OCI-M1 (cell line): Measurements from ENCODE around the gene FRMD3.

Experiments used
- DNase-seq: peaks from one replicate; lab custom pipeline; 2025; lab: John Stamatoyannopoulos, UW

Gene FRMD3

GRCh38 chr9:83432877-83433550 lies 105.2 kb downstream of the FRMD3 start:
- DNase-seq: no peak

- DNase-seq: no peak
Observed at GRCh38 chr9:83432104-83432627, 106.0 kb downstream of the FRMD3 start.

- no peak for DNase-seq
Observed at GRCh38 chr9:83431101-83432060, 106.8 kb downstream of the FRMD3 start.

GRCh38 chr9:83430681-83431080 lies 107.5 kb downstream of the FRMD3 start:
- DNase-seq: no peak

- DNase-seq: no peak
Observed at GRCh38 chr9:83429229-83429628, 109.0 kb downstream of the FRMD3 start.

GRCh38 chr9:83425240-83425639 lies 113.0 kb downstream of the FRMD3 start:
- no peak for DNase-seq

- DNase-seq: no peak
Observed at GRCh38 chr9:83424831-83425230, 113.4 kb downstream of the FRMD3 start.

- DNase-seq: peak; percentile 85
Observed at GRCh38 chr9:83423815-83424707, 114.1 kb downstream of the FRMD3 start.

- no peak for DNase-seq
Observed at GRCh38 chr9:83422527-83422926, 115.7 kb downstream of the FRMD3 start.

- no peak for DNase-seq
Observed at GRCh38 chr9:83420486-83420885, 117.7 kb downstream of the FRMD3 start.

- no peak for DNase-seq
Observed at GRCh38 chr9:83419961-83420360, 118.2 kb downstream of the FRMD3 start.

- DNase-seq: no peak
Observed at GRCh38 chr9:83418283-83418682, 119.9 kb downstream of the FRMD3 start.

- no peak for DNase-seq
Observed at GRCh38 chr9:83413367-83413766, 124.8 kb downstream of the FRMD3 start.

GRCh38 chr9:83410701-83411100 lies 127.5 kb downstream of the FRMD3 start:
- DNase-seq: no peak

GRCh38 chr9:83406921-83407320 lies 131.3 kb downstream of the FRMD3 start:
- peak; percentile 3 for DNase-seq

GRCh38 chr9:83405759-83406158 lies 132.4 kb downstream of the FRMD3 start:
- no peak for DNase-seq

- no peak for DNase-seq
Observed at GRCh38 chr9:83403527-83404238, 134.5 kb downstream of the FRMD3 start.

- DNase-seq: no peak
Observed at GRCh38 chr9:83401328-83401900, 136.8 kb downstream of the FRMD3 start.

GRCh38 chr9:83396813-83397212 lies 141.4 kb downstream of the FRMD3 start:
- DNase-seq: no peak

GRCh38 chr9:83396342-83396741 lies 141.9 kb downstream of the FRMD3 start:
- DNase-seq: no peak

- DNase-seq: no peak
Observed at GRCh38 chr9:83392228-83392627, 146.0 kb downstream of the FRMD3 start.
